Fibroblast of skin of back (primary cell): ENCODE data around the gene STK11.

Experiments
- DNase-seq: peaks from one replicate; pipeline ENCODE4 v3.0.0-alpha.2; 2013

STK11 gene

DNA sequence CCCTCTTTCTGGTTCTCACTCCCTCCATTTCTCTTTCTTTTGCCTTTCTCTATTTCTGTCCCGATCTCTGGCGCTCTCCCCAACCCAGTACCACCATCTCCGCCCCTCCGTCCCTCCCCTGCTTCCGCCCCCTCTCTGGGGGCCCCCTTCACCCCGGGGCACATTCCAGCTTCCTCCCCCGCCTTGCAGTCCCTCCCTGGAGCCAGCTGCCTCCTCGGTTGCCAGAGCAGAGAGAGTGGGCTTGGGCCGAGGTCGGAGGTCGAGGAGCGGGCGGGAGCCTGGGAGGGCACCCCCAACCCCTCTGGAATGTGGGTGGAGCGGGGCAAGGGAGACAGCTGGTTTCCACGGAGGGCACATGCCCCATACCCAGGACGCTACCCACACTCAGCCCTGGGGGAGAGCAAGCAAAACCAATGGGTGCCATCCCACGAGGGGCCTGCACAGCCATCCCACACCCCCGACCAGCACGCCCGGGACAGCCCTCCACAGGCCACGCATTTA, 57.1 kb downstream of the STK11 start:
- DNase-seq = peak; percentile 58

DNA sequence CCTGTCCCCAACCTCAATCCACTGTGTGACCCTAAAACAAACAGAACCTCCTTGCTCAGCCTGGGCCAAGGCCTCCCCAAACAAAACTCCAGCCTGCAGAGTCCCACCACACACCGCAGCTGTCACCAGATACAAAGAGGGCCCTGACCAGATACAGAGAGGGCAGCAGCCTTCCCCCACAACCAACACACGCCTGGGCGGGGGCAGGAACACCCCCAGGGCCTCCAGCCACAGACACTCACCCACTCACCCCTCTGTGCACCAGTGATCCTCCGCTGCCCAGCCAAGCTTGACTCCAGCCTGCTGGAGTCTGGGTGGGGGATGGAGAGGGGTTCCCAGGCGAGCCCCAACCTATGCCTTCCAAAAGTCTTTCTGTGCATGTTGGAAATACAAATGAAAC, 57.6 kb downstream of the STK11 start:
- no peak for DNase-seq

DNA sequence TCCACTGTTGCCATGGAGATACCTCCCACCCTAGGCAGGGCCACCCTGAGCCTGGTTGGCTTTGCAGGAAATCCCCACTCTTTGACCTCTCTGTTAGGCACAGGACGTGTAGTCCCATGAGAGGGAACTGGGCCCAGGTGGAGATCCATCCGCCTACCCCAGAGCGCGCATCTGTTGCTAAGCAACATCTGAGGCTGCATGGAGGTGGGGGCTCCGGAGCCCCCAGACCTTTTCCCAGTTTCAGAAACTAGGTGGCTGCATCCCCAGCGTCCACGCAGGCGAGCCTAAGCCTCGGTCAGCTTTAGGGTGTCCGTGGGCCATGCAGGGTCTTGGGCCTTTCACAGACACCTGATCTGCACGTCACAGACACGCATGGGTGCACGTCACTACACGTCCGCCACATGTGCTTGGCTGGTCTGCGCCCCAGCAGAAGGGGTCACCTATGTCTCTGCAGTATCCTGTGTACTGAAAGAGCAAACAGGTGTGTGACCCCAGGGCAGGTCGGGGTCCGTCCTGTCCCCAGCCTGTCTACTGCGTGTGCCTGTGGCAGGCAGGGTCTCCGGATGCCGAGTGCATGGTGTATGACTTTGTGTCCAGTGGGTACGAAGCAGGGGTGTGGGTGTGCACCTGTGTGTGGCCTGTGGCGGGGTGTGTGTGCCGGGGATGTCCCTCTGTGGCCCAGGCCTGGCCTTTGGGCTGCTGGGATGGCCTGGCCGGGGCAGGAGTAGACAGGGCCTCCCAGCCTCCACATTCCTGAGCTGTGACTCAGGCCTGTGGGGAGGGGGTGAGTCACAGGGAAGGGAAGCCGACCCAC, 59.4 kb downstream of the STK11 start:
- peak; percentile 97 for DNase-seq

DNA sequence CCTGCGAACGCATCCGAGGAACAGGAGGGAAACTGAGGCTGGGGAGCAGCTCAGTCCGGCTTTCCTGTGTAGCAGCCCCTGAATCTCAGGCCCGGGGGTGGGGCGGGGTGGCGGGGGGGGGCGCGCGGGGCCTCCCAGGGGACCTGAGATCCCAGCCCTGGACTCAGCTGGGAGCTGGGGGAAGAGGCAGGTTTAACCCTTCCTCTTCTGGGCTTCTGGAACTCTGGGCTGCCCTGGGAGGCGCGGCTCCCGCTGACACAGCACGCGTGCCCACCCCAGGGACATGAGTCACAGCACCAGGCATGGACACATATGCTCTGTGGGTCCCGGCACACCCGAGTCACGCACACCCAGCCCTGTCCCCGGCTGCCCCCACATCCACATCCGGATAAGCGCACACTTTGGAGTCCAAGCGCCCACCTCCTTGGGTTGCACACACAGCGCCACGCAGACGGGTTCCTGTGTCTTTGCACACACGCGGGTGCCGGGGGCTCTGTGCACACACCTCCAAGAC, 60.1 kb downstream of the STK11 start:
- DNase-seq = peak; percentile 97

DNA sequence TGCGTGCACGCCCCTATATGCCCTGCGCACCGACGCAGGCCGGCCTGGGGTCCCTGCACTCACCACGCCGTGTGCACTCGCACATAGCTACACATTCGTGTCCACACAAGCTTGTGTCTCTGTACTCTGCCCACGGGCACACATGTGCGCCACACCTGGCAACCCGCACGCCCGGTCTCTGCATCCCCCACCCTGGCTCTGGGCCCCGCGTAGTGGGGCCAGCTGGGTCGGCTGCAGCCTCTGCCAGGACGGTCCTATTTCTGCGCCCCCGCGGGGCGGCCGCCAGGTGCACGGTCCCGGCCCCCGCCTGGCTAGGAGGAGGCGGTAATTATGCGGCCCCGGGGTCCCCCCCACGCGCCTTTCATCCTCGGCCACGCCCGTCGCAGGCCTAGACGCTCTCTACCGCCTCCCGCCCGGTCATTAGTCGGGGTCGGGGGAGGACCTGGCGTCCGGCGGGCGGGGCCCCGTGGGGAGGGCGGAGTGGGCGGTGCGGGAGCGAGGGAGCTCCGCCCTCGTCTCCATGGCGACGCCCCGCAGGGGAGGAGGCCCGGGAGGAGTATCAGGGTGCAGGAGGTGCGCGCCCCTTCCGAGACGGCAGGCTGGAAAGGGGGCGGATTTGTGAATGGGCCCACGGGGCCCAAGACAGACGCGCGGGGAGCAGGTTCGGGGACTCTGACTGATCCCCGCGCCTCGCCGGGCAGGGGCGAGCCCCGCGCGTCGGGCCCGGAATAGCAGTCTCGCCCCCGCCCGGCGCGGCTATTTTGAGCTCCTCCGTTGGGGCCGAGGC, 60.7 kb downstream of the STK11 start:
- peak; percentile 89 for DNase-seq

DNA sequence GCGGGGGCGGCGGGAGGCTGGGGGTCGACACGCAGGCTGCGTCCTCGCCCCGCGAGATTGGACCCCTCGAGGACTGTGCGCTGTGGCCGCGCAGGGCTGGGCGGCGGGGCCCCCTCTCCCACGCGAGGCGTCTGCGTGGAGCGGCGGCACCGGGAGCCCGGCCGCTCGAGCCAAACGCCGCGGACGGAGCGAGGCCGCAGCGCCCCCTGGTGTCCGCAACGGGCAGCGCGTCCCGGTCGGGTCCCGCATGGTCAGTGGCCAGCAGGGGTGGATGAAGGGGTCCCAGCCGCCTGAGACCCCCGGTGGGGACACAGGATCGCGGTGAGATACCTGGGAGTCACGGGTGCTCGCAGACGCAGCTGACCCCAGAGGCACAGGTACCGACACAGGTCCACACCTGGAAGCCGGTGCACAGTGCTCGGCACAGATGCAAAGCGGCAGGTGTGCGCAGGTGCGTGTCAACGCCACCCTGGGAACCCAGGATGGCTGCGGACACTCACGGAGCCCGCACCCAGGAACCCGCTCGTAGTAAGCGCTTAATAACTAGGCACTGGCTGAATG, 61.4 kb downstream of the STK11 start:
- DNase-seq = peak; percentile 53

DNA sequence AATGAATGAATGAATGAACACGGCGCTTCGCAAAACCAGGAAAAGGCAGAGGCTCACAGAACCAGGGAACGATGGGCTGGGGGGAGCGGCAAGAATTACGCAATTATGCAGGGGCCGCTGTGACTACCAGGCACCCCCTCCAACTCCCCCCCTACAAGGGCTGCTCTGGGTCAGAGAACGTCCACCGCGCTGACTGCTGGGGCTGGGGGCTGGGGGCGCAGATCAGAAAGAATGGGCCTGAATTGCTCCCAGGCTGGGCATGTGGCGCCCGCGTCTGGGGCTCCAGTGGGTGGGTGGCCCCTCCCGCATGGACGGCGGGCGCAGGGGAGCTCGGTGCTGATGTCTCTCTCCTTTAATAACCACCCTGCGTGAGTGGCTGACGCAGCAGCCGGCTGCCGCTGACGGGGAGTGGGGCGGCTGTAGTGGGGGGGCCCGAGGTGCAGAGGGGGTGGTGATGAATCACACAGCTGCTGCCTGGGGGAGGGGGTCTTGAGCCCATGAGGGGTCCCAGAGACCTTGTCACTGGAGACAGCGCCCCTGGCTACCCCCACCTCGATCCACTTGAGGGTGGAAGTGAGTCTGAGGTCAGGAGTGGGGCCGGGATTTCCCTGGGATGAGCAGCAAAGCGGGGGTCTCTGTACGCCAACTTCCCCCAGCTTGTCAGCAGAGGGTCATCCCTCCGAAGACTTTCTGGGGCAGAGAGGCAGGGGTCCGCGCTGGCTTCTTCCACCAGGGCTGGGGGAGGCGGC, 62.1 kb downstream of the STK11 start:
- no peak for DNase-seq

DNA sequence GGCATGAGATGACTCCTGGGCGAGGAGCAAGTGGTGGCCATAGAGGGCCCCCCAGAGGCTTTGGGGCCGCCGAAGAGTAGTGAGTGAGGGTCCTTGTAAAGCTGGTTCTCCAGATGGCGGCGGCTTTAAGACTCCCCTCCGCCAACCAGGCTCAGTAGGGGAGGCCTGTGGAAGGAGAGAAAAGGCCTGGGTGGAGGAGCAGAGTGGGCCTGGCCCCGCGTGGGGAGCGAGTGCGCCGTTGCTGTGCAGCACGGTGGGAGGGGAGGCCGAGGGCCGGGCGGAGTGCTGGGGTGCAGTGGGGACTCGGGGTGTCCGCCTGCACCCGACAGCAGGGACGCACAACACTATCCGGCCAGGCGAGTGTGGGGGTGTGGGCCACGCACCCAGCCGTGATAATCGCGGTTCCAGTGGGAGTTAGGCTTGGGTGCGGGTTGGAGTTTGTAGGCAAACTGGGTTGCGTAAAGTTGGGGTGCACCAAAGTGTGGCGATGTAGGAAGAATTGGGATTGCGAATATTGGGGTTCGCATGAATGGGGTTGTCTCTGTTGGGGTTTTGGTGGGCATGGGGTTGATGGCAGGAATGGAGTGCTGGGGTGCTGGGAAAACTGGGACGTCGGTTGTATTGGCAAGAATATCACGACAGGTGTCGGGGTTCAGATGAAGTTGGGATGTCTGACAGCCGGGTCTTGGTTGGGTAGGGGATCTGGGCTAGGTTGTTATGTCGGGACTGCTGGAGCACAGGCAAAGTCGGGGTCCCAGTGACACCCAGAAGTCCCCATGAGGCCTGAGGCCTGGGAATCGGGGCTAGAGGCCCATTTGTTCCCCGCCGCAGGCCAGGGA, 62.9 kb downstream of the STK11 start:
- no peak for DNase-seq

DNA sequence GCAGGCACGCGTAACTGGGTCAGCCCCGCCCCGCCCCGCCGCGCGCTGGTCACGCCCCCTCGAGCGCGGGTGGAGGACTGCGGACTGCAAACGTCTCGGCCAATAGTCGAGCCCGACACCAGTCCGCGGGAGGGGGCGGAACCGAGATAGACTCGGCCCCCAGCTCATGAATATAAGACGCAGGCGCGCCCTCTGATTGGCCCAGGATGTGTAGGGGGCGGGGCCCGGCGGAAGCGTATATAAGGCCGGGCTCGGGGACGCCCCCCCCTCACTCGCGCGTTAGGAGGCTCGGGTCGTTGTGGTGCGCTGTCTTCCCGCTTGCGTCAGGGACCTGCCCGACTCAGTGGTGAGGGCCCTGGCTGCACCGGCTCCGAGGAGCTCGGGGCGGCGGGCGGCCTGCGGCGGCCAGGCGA, 63.5 kb downstream of the STK11 start, which contains the start of gene CIRBP:
Gene CIRBP (plus strand): TSS at position 268 of the 413 bp plus-strand sequence. CDS start 1,602 bp downstream, outside the sequence.
- peak; percentile 98 for DNase-seq

DNA sequence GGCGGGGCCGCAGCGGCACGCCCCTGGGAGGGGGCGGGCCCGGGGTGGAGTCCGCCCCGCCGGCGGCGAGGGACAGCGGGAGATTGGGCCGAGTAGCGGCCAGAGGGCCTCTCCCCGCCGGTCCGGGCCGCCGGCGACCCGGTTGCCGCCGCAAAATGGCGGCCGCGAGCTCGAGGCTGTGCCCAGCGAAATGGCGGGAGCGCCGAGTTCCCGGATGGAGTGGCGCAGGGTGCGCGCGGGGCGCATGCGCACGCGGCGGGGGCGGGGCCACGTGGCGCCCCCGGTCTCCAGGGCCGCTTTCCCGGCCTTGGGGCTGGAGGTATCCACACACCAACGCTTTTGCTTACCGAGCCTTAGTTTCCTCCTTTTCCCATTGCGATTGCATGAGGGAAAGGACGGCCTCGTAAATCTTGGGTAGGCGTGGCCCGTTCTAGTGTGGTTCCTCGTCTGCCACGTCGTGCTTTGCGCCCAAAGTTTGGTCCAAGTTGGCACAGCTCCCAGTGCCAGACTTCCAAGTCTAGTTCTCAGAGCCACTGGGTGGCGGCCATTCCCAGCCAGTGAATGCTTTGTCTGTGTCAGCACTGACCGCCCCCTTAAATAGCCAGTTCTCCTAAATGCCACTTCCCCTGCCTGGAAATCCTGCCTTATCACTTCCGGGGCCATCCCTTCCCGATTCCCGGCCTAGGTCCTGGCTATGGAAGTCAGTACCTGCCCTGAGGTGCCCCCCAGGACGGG, 64.1 kb downstream of the STK11 start:
- peak; percentile 85 for DNase-seq

DNA sequence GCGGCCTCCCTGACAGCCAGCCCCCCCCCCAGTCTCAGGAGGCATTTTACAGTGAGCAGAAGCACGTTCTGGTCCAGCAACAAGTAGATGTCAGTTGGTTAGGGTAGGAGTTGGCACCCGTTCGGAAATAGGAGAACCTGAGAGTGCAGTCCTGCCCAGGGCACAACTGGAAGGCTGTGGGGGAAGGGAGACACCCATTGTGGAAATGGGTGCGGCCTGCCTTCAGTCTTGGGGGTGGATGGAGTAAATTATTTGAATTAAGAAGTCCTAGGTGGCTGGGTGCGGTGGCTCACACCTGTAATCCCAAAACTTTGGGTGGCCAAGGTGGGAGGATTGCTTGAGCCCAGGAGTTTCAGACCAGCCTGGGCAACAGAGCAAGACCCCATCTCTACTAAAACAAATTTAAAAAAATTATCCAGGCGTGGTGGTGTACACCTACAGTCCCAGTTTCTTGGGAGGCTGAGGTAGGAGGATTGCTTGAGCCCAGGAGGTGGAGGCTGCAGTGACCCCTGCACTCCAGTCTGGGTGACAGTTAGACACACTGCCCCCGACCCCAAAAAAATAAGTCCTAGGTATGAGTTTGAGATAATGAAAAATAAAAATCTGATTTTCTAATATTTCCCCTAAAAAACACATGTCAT, 64.8 kb downstream of the STK11 start:
- DNase-seq = no peak

DNA sequence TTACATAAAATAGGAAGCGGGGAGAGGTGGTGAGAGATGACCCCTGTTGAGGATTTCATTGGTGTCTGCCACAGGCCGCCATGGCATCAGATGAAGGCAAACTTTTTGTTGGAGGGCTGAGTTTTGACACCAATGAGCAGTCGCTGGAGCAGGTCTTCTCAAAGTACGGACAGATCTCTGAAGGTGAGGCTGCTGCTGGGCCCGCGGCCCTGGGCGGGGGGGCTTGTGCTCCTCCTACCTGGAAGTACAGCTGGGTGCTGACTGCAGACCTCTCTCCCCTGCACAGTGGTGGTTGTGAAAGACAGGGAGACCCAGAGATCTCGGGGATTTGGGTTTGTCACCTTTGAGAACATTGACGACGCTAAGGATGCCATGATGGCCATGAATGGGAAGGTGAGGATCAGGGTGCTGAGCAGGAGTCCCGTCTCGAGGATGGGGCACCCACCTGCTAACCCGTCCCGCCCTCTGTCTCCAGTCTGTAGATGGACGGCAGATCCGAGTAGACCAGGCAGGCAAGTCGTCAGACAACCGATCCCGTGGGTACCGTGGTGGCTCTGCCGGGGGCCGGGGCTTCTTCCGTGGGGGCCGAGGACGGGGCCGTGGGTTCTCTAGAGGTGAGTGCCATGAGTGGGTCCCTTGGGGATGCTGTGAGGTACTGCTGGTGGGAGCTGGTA, 65.4 kb downstream of the STK11 start:
- no peak for DNase-seq

DNA sequence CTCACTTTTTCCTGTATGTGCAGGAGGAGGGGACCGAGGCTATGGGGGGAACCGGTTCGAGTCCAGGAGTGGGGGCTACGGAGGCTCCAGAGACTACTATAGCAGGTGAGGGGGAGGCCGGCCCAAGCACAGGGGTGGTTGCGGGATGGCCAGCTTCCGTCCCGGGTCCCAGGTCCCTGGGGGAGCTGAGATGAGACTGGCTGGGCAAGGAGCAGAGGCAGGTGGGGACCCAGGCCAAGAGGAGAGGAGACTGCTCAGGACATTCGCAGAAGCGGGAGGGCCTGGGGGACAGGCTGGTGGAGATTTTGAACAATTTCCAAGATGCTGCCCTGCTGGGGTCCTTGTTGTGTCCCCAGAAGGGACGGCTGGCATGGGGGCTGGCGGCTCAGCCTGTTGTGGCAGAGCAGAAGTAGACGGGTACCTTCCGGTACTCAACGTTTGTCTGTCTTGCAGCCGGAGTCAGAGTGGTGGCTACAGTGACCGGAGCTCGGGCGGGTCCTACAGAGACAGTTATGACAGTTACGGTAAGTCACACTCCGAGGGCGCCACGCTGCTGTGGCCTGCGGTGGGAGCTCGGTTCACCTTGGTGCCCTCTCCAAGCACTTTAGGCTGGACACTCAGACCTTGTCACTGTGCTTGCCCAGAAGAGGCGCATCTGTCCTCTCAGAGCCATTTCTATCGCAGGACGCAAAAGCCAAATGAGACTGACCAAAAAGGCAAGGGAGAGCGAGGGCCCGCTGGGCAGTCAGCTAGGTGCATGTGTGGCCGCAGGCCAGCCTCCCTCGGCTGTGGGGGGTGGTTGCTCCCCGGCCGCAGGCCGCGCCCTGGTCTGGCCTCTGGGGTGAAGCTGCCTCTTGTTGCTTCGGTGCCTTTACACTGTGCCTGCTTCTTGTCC, 66.2 kb downstream of the STK11 start:
- no peak for DNase-seq

DNA sequence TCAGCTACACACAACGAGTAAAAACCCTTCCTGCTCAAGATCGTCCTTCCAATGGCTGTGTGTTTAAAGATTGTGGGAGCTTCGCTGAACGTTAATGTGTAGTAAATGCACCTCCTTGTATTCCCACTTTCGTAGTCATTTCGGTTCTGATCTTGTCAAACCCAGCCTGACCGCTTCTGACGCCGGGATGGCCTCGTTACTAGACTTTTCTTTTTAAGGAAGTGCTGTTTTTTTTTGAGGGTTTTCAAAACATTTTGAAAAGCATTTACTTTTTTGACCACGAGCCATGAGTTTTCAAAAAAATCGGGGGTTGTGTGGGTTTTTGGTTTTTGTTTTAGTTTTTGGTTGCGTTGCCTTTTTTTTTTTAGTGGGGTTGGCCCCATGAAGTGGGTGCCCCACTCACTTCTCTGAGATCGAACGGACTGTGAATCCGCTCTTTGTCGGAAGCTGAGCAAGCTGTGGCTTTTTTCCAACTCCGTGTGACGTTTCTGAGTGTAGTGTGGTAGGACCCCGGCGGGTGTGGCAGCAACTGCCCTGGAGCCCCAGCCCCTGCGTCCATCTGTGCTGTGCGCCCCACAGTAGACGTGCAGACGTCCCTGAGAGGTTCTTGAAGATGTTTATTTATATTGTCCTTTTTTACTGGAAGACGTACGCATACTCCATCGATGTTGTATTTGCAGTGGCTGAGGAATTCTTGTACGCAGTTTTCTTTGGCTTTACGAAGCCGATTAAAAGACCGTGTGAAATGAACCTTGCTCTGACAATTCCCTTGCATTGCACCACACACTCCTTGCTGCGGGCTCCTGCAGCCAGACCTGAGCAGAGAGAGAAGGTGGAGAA, 67.1 kb downstream of the STK11 start:
- DNase-seq = no peak

DNA sequence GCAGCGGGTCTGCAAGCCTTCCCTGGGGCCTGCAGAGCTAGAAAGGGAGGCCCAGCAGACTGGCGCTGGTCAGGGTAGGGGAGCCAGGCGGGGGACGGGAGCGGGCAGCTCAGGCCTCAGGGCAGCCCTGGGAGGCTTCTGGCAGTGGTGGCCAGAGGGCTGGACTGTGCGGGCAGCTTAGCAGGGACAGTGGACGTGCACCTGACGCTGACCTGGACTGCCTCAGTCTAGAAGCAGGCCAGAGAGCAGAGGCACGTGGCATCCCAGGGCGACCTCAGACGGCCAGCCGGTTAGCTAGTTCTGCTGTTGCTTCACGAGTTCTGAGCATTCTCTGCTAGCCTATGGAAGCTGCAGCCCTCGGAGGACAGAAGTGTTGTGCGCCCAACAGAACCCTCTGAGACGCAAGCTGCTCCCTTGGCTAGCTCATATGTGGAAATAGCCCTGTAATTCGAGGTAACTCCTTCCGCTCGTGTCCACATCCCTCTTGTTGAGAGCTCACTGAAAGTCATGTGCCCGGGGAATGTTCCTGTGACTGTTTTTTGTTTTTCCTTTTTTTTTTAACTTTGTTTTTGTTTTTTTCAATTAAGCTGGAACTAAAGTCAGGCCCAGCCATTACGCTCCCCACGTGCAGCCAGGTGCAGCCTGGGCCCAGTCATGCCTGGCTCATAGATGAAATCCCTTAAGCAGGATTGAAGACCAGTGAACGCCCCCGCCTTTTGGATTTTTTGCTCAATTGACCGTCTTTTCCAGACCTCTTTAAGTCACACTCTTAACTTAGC, 67.9 kb downstream of the STK11 start:
- no peak for DNase-seq

DNA sequence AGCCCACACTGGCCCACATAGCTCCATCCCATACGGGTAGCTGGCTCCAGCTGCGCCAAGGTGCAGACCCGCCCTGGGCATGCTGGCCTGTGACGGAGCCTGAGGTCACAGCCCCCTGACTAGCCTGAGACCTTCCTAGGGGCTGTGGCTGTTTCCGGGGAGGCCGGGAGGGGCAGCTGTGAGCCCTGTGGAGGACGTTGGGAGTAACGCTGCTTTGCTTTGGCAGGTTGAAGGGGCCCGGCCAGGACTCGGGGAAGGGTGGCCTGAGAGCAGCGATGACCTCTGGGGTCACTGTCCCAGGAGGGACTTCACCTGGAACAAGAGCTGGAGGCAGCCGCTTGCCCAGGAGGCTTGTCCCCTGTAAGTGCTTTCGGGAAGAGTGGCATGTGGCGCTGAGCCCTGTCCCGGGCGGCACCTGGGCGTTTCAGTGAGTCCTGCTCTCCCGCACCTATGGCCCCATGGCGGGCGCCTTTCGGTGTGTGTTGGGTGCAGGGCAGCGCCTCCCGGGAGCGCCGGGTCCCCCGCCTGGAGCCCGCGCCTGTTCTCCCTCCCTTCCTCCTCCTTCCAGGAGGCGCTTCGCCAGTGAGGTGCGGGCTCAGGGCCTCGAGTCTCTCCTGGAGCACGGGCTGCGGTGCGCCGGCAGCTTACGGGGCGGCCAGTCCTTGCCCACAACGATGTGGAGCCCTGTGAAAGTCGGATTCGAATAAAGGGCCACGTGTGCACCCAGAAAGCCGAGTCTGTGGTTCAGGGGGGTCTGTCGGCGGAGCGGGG, 68.7 kb downstream of the STK11 start:
- no peak for DNase-seq
